ENCODE measurements around the gene WFDC5.

The WFDC5 gene

DNA sequence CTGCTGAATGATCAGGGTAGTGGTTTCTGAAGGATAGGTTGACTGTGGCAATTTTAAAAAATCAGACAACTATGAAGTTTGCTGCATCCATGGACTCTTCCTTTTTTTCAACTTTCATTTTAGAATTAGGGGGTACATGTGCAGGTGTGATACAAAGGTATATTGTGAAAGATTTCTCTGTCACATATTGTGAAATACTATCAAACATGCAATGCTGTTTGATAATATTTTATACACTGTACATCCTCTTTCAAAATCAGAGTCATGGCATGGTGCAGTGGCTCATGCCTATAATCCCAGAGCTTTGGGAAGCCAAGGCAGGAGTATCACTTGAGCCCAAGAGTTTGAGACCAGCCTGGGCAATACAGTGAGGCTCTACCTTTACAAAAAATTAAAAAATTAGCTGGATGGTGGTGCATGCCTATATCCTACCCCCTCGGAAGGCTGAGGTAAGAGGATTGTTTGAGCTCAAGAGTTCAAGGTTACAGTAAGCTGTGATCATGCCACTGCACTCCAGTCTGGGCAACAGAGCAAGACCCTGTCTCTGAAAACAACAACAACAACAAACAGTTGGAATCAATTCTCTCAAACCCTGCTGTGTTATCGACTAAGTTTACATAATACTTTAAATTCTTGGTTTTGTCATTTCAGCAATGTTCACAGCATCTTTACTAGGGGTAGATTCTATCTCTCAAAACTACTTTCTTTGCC, 4.7 kb upstream of the WFDC5 start:
- Histone ChIP-seq H3K9me3 (no peaks in the 10 kb centered on the region), H3K36me3 (no peaks in the 10 kb centered on the region), H3K4me3 (no peak overlapping the region), H3K27me3 (peaks cover 3 to 19% of the 10 kb centered on the region in 2 donors), H3K27ac (no peak overlapping the region), H3K4me1 (no peaks in the 10 kb centered on the region)
- TF ChIP-seq, protein P1, sequence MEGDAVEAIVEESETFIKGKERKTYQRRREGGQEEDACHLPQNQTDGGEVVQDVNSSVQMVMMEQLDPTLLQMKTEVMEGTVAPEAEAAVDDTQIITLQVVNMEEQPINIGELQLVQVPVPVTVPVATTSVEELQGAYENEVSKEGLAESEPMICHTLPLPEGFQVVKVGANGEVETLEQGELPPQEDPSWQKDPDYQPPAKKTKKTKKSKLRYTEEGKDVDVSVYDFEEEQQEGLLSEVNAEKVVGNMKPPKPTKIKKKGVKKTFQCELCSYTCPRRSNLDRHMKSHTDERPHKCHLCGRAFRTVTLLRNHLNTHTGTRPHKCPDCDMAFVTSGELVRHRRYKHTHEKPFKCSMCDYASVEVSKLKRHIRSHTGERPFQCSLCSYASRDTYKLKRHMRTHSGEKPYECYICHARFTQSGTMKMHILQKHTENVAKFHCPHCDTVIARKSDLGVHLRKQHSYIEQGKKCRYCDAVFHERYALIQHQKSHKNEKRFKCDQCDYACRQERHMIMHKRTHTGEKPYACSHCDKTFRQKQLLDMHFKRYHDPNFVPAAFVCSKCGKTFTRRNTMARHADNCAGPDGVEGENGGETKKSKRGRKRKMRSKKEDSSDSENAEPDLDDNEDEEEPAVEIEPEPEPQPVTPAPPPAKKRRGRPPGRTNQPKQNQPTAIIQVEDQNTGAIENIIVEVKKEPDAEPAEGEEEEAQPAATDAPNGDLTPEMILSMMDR (IDR thresholded peaks at IDR 0.05) = no peak
- DNase-seq = no peak
- intact Hi-C loops (cut with DNase I; ENCODE audit: low total_unique reads) = no loop called here

DNA sequence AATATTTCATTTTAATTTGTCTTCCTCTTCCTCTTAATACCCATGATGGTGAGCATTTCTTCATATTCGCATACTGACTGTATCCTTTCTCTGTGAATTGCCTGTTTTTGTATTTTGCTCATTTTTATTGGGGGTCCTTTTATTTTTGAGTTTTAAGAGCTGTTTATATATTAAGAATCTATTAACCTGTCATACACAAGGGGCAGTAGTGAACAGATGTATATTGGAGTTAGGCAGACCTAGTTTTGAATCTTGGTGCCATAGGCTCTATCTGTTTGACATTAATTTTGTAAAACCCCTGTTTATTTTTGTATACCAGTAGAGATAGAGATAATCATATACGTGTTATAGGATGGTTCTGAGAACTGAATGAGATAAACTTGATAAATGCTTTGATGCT, 3.1 kb upstream of the WFDC5 start:
- TF ChIP-seq, protein P1 (IDR thresholded peaks at IDR 0.05) = no peak
- intact Hi-C loops (cut with DNase I; ENCODE audit: low total_unique reads) = no loop called here
- Histone ChIP-seq H3K27ac (no peak overlapping the region), H3K27me3 (peaks cover 3 to 20% of the 10 kb centered on the region in 2 donors), H3K9me3 (no peaks in the 10 kb centered on the region), H3K36me3 (no peaks in the 10 kb centered on the region), H3K4me1 (no peaks in the 10 kb centered on the region), H3K4me3 (no peak overlapping the region)
- no peak for DNase-seq

GRCh38 chr20:45117581-45117980, 2.6 kb upstream of the WFDC5 start:
- intact Hi-C loops (cut with DNase I; ENCODE audit: low total_unique reads) = no loop called here
- Histone ChIP-seq H3K9me3 (no peaks in the 10 kb centered on the region), H3K27me3 (peaks cover 3 to 20% of the 10 kb centered on the region in 2 donors)

GRCh38 chr20:45115829-45116228, 855 bp upstream of the WFDC5 start:
- intact Hi-C loops (cut with DNase I; ENCODE audit: low total_unique reads) = no loop called here
- H3K36me3 ChIP-seq = no peaks in the 10 kb centered on the region
- H3K4me1 ChIP-seq = no peaks in the 10 kb centered on the region
- no peak overlapping the region for H3K27ac ChIP-seq
- H3K27me3 ChIP-seq = peaks cover 3 to 34% of the 10 kb centered on the region in 2 donors
- no peak overlapping the region for H3K4me3 ChIP-seq
- no peaks in the 10 kb centered on the region for H3K9me3 ChIP-seq
- DNase-seq = no peak
- TF ChIP-seq, protein P1 (IDR thresholded peaks at IDR 0.05) = no peak

More at GRCh38 chr20:45117581-45117980, 2.6 kb upstream of the WFDC5 start:
- Histone ChIP-seq H3K27ac (no peak overlapping the region), H3K4me3 (no peak overlapping the region), H3K36me3 (no peaks in the 10 kb centered on the region), H3K4me1 (no peaks in the 10 kb centered on the region)
- TF ChIP-seq, protein P1 (IDR thresholded peaks at IDR 0.05) = no peak
- DNase-seq = no peak

DNA sequence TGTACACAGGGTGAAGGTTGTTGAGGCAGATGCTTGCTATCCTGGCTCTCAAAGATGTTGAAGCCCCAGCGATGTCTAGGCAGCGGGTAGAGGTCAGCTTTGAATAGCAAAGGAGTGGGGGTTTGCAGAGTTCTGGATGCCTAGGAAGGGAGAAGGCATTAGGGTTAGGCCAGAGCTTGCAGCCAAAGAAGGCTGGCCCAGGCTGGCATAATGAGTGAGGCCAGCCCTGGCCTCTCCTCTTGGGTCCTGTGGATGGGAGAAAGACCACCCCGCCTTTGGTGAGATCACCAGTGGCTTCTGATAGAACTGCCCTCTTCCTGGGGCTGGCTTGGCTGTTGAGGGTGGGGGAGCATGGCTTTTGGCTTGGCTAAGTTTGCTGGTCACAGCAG, 406 bp upstream of the WFDC5 start:
- TF ChIP-seq, protein P1 (IDR thresholded peaks at IDR 0.05) = no peak
- DNase-seq = no peak
- Histone ChIP-seq H3K9me3 (no peaks in the 10 kb centered on the region), H3K4me1 (no peaks in the 10 kb centered on the region), H3K36me3 (no peaks in the 10 kb centered on the region), H3K27me3 (peaks cover 3 to 33% of the 10 kb centered on the region in 2 donors), H3K4me3 (no peak overlapping the region), H3K27ac (no peak overlapping the region)
- intact Hi-C loops (cut with DNase I; ENCODE audit: low total_unique reads) = no loop called here

All from tibial artery (tissue), 4 donors.